GM19372 (cell line): ENCODE measurements around the gene EP400.
"Not testable (repeated sequence)": the region's sequence is repeated elsewhere in the genome, so short reads cannot be mapped to it uniquely, and the experiment has no call there.

ENCODE experiments used
- ATAC-seq: cut with Tn5 transposase; IDR thresholded peaks from one replicate; pipeline ENCODE4 v1.9.1; 2021; ENCODE audit warnings: mild to moderate bottlenecking, low read depth, moderate library complexity; ENCODE audit not compliant: unreplicated experiment

Gene EP400

GRCh38 chr12:132036063-132036683 lies 86.4 kb downstream of the EP400 start:
- ATAC-seq, result no peak

GRCh38 chr12:132040906-132041606 lies 91.3 kb downstream of the EP400 start:
- ATAC-seq, result no peak

GRCh38 chr12:132043216-132043615 lies 93.5 kb downstream of the EP400 start:
- no peak for ATAC-seq

GRCh38 chr12:132043770-132044467 lies 94.2 kb downstream of the EP400 start:
- ATAC-seq, result no peak

- no peak for ATAC-seq
Measured at GRCh38 chr12:132044661-132045412, 95.1 kb downstream of the EP400 start.

- ATAC-seq, result no peak
Measured at GRCh38 chr12:132045751-132046150, 96.0 kb downstream of the EP400 start.

GRCh38 chr12:132046561-132046960 lies 96.8 kb downstream of the EP400 start:
- no peak for ATAC-seq

GRCh38 chr12:132047630-132048029 lies 97.9 kb downstream of the EP400 start:
- ATAC-seq, result not testable (repeated sequence)

GRCh38 chr12:132049442-132049841 lies 99.7 kb downstream of the EP400 start:
- no peak for ATAC-seq

GRCh38 chr12:132049876-132050275 lies 100.1 kb downstream of the EP400 start:
- no peak for ATAC-seq

- ATAC-seq, result not testable (repeated sequence)
Measured at GRCh38 chr12:132051718-132052117, 102.0 kb downstream of the EP400 start.

- no peak for ATAC-seq
Measured at GRCh38 chr12:132052196-132052932, 102.6 kb downstream of the EP400 start.

GRCh38 chr12:132053338-132054330 lies 103.9 kb downstream of the EP400 start:
- no peak for ATAC-seq

GRCh38 chr12:132054983-132055382 lies 105.2 kb downstream of the EP400 start:
- ATAC-seq, result no peak

- ATAC-seq, result no peak
Measured at GRCh38 chr12:132055535-132056096, 105.9 kb downstream of the EP400 start.

GRCh38 chr12:132056320-132056719 lies 106.6 kb downstream of the EP400 start:
- no peak for ATAC-seq

GRCh38 chr12:132056951-132057350 lies 107.2 kb downstream of the EP400 start:
- ATAC-seq, result no peak

- ATAC-seq, result no peak
Measured at GRCh38 chr12:132057691-132058090, 107.9 kb downstream of the EP400 start.

GRCh38 chr12:132061197-132061596 lies 111.5 kb downstream of the EP400 start:
- ATAC-seq, result no peak
